OCI-LY7 (cell line): ENCODE data around the gene CTNNBL1.

Experiments
- EZH2phosphoT487 ChIP-seq: fragments of 200-600 bp; sonication (generic); IDR thresholded peaks from 2 replicates; pipeline ENCODE4 v1.6.1; 2018; ENCODE audit warnings: low read depth, borderline replicate concordance, mild to moderate bottlenecking, mixed run types, antibody characterized with exemption, low read length, moderate library complexity, mixed read lengths
- TF ChIP-seq, protein P1 (sequence below): fragments of 200-600 bp; sonication (generic); conservative IDR thresholded peaks from 2 replicates; pipeline ENCODE4 v1.5.1; 2014; ENCODE audit warnings: mild to moderate bottlenecking, antibody characterized with exemption, low read length, moderate library complexity, mixed read lengths

DNA sequence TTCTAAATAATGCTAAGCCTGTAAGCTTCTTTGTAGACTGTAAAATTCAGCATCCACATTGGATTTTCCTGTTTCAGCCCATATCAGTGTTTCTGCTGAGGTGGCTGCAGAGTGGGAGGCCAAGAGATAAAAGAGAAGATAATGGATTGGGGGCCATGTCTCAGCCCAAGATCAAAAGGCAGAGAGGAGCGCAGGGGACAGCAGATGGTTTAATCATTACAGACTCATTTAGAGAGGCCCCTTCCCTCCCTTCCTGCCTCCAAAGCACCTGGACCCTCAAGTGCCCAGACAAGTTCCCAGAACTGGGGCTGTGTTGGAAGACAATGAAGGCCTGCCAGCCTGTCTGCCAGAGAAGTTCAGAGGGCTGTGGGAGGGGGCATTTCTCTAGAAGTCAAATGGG is 20.4 kb upstream of the CTNNBL1 start:
- TF ChIP-seq, protein P1, sequence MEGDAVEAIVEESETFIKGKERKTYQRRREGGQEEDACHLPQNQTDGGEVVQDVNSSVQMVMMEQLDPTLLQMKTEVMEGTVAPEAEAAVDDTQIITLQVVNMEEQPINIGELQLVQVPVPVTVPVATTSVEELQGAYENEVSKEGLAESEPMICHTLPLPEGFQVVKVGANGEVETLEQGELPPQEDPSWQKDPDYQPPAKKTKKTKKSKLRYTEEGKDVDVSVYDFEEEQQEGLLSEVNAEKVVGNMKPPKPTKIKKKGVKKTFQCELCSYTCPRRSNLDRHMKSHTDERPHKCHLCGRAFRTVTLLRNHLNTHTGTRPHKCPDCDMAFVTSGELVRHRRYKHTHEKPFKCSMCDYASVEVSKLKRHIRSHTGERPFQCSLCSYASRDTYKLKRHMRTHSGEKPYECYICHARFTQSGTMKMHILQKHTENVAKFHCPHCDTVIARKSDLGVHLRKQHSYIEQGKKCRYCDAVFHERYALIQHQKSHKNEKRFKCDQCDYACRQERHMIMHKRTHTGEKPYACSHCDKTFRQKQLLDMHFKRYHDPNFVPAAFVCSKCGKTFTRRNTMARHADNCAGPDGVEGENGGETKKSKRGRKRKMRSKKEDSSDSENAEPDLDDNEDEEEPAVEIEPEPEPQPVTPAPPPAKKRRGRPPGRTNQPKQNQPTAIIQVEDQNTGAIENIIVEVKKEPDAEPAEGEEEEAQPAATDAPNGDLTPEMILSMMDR: no peak
- TF ChIP-seq EZH2phosphoT487: no peak
